Activated naive CD8-positive, alpha-beta T cell treated with anti-CD3 and anti-CD28 coated beads, Interleukin-2, amount 50 U/mL, for 24 hours (primary cell): ENCODE data around the gene SOD1.
A peak's percentile ranks its signal among the peaks of the same experiment; 100 is the strongest.

Source experiments
- ATAC-seq: fragments of 150-1000 bp; cut with Tn5 transposase; one replicate; pipeline ENCODE4 v1.10.0; 2021
- DNase-seq: peaks from one replicate; pipeline ENCODE4 v3.0.0; 2021
- H3K27ac Mint-ChIP-seq: one replicate; pipeline ENCODE4 v1.8.0; 2021; ENCODE audit warnings: mild to moderate bottlenecking, mixed read lengths
- H3K27me3 Mint-ChIP-seq: one replicate; pipeline ENCODE4 v1.8.0; 2021; ENCODE audit warnings: mixed read lengths
- H3K36me3 Mint-ChIP-seq: one replicate; pipeline ENCODE4 v1.8.0; 2021; ENCODE audit warnings: low read depth, mixed read lengths
- H3K4me1 Mint-ChIP-seq: one replicate; pipeline ENCODE4 v1.8.0; 2021; ENCODE audit warnings: mixed read lengths
- H3K4me3 Mint-ChIP-seq: one replicate; pipeline ENCODE4 v1.8.0; 2021; ENCODE audit warnings: mild to moderate bottlenecking, moderate library complexity, mixed read lengths
- H3K9me3 Mint-ChIP-seq: one replicate; pipeline ENCODE4 v1.8.0; 2021; ENCODE audit warnings: mixed read lengths

SOD1 gene

DNA sequence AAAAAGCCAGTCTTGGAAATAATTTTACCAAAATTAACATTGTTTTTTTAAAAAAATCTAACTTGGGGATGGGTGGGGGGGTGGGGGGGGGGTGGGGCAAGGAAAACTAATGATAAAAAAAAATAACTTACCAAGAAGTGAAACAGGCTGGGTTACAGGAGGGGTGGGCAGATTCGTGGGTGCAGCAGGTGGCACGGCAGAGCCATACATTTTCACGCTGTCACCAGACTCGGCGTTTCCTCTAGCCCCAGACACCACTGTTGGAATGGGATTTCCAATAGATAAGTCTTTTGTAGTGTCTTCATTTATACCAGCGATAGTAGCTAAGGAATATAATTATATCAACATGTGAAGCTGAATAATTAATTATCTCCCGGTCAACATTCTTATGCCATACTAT, 25.4 kb downstream of the SOD1 start:
- DNase-seq (no peak), ATAC-seq (no peak)
- H3K27ac Mint-ChIP-seq: no peak overlapping the region
- no peak overlapping the region for H3K4me3 Mint-ChIP-seq
- no peaks in the 10 kb centered on the region for H3K9me3 Mint-ChIP-seq
- no peaks in the 10 kb centered on the region for H3K4me1 Mint-ChIP-seq
- peaks cover 61% of the 10 kb centered on the region for H3K36me3 Mint-ChIP-seq
- H3K27me3 Mint-ChIP-seq: no peaks in the 10 kb centered on the region

- Mint-ChIP-seq H3K4me3 (no peak overlapping the region), H3K27ac (no peak overlapping the region), H3K36me3 (peaks cover 69% of the 10 kb centered on the region), H3K9me3 (no peaks in the 10 kb centered on the region), H3K4me1 (no peaks in the 10 kb centered on the region), H3K27me3 (no peaks in the 10 kb centered on the region)
- ATAC-seq: no peak
- DNase-seq: no peak
Measured at GRCh38 chr21:31686272-31686915, 26.9 kb downstream of the SOD1 start.

GRCh38 chr21:31687108-31687507, 27.6 kb downstream of the SOD1 start:
- Mint-ChIP-seq H3K27me3 (no peaks in the 10 kb centered on the region), H3K9me3 (no peaks in the 10 kb centered on the region), H3K36me3 (peaks cover 67% of the 10 kb centered on the region), H3K27ac (no peak overlapping the region), H3K4me3 (no peak overlapping the region), H3K4me1 (no peaks in the 10 kb centered on the region)
- ATAC-seq (no peak), DNase-seq (no peak)

GRCh38 chr21:31688603-31689368, 29.3 kb downstream of the SOD1 start:
- no peak overlapping the region for H3K27ac Mint-ChIP-seq

DNA sequence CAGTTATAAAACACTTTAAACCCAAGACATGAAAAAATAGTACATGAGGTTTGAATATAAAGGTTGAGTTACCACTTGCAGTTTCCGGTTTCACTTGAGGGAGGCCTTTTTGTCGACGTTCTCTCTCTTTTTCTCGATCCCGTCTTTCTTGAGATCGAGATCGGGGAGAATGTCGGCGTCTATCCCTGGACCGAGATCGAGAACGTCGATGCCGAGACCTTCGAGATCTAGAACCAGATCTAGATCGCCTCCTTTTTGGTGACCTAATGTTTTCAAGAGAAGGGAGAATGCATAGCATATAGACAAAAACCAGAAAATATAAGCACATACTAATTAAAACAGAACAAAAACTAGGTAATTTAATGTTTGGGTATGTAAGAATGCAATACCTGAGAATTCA, 33.7 kb downstream of the SOD1 start:
- Mint-ChIP-seq H3K4me3 (no peak overlapping the region), H3K4me1 (no peaks in the 10 kb centered on the region), H3K27ac (no peak overlapping the region), H3K9me3 (no peaks in the 10 kb centered on the region), H3K36me3 (peaks cover 58% of the 10 kb centered on the region), H3K27me3 (no peaks in the 10 kb centered on the region)
- DNase-seq (no peak), ATAC-seq (no peak)

More at GRCh38 chr21:31688603-31689368, 29.3 kb downstream of the SOD1 start:
- H3K4me3 Mint-ChIP-seq: no peak overlapping the region
- H3K36me3 Mint-ChIP-seq: peaks cover 64% of the 10 kb centered on the region
- no peaks in the 10 kb centered on the region for H3K27me3 Mint-ChIP-seq
- no peaks in the 10 kb centered on the region for H3K4me1 Mint-ChIP-seq
- H3K9me3 Mint-ChIP-seq: no peaks in the 10 kb centered on the region
- DNase-seq (no peak), ATAC-seq (no peak)

DNA sequence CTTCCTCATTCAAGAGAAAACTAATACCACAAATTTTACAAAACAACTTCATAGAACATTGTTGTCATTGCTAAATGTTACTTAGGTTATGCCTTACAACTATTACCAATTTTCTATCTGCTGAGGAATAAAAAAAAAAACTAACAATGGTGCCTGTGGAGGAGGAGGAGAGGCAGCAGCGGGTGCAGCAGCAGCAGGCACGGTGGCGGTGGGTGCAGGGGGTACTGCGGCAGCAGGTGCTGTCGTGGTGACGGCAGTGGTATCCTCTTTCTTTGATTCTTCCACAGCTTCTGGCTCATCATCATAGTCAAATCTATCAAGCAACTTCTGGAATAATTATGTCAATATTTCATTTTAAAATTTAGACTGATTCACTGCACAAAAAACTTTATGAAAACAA, 36.9 kb downstream of the SOD1 start:
- no peaks in the 10 kb centered on the region for H3K27me3 Mint-ChIP-seq
- H3K9me3 Mint-ChIP-seq: no peaks in the 10 kb centered on the region

GRCh38 chr21:31698461-31698860, 39.0 kb downstream of the SOD1 start:
- H3K4me1 Mint-ChIP-seq: peaks cover 3% of the 10 kb centered on the region
- no peak for DNase-seq
- no peak overlapping the region for H3K27ac Mint-ChIP-seq
- no peak overlapping the region for H3K4me3 Mint-ChIP-seq
- H3K27me3 Mint-ChIP-seq: no peaks in the 10 kb centered on the region
- no peak for ATAC-seq
- no peaks in the 10 kb centered on the region for H3K9me3 Mint-ChIP-seq
- H3K36me3 Mint-ChIP-seq: peaks cover 64% of the 10 kb centered on the region

More for the DNA sequence above, 36.9 kb downstream of the SOD1 start:
- H3K4me1 Mint-ChIP-seq: peaks cover 3% of the 10 kb centered on the region
- no peak overlapping the region for H3K4me3 Mint-ChIP-seq
- ATAC-seq: no peak
- H3K36me3 Mint-ChIP-seq: peaks cover 63% of the 10 kb centered on the region
- DNase-seq: no peak
- no peak overlapping the region for H3K27ac Mint-ChIP-seq

DNA sequence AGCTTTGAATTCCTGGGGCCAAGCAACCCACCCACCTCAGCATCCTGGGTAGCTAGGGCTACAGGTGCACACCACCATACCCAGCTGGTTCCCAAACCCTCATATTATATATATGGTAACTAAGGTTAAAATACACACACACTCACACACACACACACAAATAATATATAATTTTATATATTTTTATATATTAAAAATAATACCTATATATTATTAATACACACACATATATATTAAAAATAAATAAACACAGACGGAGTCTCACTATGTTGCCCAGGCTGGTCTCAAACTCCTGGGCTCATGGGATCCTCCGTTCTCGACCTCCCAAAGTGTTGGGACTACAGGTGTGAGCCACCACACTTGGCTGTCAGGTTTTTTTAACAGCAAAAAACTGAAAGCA, 40.5 kb downstream of the SOD1 start:
- no peaks in the 10 kb centered on the region for H3K27me3 Mint-ChIP-seq
- peaks cover 57% of the 10 kb centered on the region for H3K36me3 Mint-ChIP-seq
- no peaks in the 10 kb centered on the region for H3K9me3 Mint-ChIP-seq
- ATAC-seq (no peak), DNase-seq (no peak)
- no peak overlapping the region for H3K27ac Mint-ChIP-seq
- peaks cover 6% of the 10 kb centered on the region for H3K4me1 Mint-ChIP-seq
- H3K4me3 Mint-ChIP-seq: no peak overlapping the region

GRCh38 chr21:31706562-31706961, 47.1 kb downstream of the SOD1 start:
- peaks cover 52% of the 10 kb centered on the region for H3K4me1 Mint-ChIP-seq
- H3K36me3 Mint-ChIP-seq: peaks cover 23% of the 10 kb centered on the region
- ATAC-seq (no peak), DNase-seq (no peak)
- peak overlapping the region; percentile 40 for H3K27ac Mint-ChIP-seq
- no peaks in the 10 kb centered on the region for H3K27me3 Mint-ChIP-seq
- H3K9me3 Mint-ChIP-seq: no peaks in the 10 kb centered on the region
- no peak overlapping the region for H3K4me3 Mint-ChIP-seq

- H3K4me3 Mint-ChIP-seq: no peak overlapping the region
- no peak for ATAC-seq
- no peak for DNase-seq
- peaks cover 15% of the 10 kb centered on the region for H3K36me3 Mint-ChIP-seq
- no peaks in the 10 kb centered on the region for H3K27me3 Mint-ChIP-seq
- no peaks in the 10 kb centered on the region for H3K9me3 Mint-ChIP-seq
- peaks cover 59% of the 10 kb centered on the region for H3K4me1 Mint-ChIP-seq
- H3K27ac Mint-ChIP-seq: no peak overlapping the region
Measured at GRCh38 chr21:31707499-31707898, 48.0 kb downstream of the SOD1 start.

DNA sequence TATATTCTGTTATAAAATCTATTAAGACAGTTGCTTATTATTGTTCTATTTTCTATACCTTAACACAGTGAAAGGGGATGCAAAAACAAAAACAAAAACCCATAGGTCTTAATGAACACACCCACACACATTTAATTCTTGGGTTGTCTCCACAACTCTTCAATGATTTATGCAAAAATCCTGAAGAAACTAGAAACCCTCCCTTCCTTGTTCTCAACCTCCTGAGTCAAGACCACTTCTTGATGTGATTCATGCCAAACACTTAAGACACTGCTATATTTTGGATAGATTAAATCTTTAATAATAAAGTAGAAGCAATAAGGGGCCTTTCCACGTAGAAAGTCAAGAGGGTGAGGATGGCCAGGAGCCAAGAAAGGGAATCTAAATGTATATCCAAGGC, 49.0 kb downstream of the SOD1 start:
- Mint-ChIP-seq H3K36me3 (peaks cover 10% of the 10 kb centered on the region), H3K27ac (peak overlapping the region; percentile 39), H3K4me3 (no peak overlapping the region), H3K27me3 (no peaks in the 10 kb centered on the region), H3K4me1 (peaks cover 68% of the 10 kb centered on the region), H3K9me3 (no peaks in the 10 kb centered on the region)
- DNase-seq: no peak
- ATAC-seq: no peak

GRCh38 chr21:31710586-31710985, 51.1 kb downstream of the SOD1 start:
- Mint-ChIP-seq H3K36me3 (peaks cover 6% of the 10 kb centered on the region), H3K4me1 (peaks cover 85% of the 10 kb centered on the region), H3K9me3 (no peaks in the 10 kb centered on the region), H3K27me3 (no peaks in the 10 kb centered on the region), H3K27ac (no peak overlapping the region), H3K4me3 (no peak overlapping the region)
- DNase-seq (no peak), ATAC-seq (no peak)

DNA sequence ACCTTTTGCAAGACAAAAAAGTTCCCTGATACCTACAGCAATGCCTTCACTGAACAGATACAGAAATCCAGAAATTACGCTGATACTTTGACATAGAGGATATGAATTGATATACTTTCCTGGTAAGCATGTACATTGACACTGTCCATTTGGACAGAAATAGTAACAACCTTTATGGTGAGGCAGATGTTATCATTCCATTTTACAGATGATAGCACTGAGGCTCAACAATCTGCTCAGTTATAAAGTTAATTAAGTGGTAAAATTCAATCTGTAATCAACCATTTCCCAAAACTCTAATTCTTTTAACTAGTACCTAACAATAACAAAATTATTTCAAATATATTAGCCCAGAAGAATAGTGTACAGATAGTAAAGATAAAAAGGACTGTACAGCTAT, 51.8 kb downstream of the SOD1 start:
- peaks cover 90% of the 10 kb centered on the region for H3K4me1 Mint-ChIP-seq
- ATAC-seq (no peak), DNase-seq (no peak)
- no peaks in the 10 kb centered on the region for H3K27me3 Mint-ChIP-seq
- no peak overlapping the region for H3K4me3 Mint-ChIP-seq
- no peaks in the 10 kb centered on the region for H3K9me3 Mint-ChIP-seq
- H3K36me3 Mint-ChIP-seq: peaks cover 6% of the 10 kb centered on the region
- no peak overlapping the region for H3K27ac Mint-ChIP-seq

GRCh38 chr21:31711745-31712285, 52.3 kb downstream of the SOD1 start:
- H3K36me3 Mint-ChIP-seq: peaks cover 6% of the 10 kb centered on the region
- H3K4me3 Mint-ChIP-seq: no peak overlapping the region
- H3K27ac Mint-ChIP-seq: no peak overlapping the region
- H3K4me1 Mint-ChIP-seq: peaks cover 90% of the 10 kb centered on the region
- ATAC-seq (no peak), DNase-seq (no peak)
- no peaks in the 10 kb centered on the region for H3K27me3 Mint-ChIP-seq
- H3K9me3 Mint-ChIP-seq: no peaks in the 10 kb centered on the region

GRCh38 chr21:31713115-31713514, 53.6 kb downstream of the SOD1 start:
- Mint-ChIP-seq H3K4me1 (peaks cover 85% of the 10 kb centered on the region), H3K27ac (no peak overlapping the region), H3K9me3 (no peaks in the 10 kb centered on the region), H3K4me3 (no peak overlapping the region), H3K36me3 (peaks cover 3% of the 10 kb centered on the region), H3K27me3 (no peaks in the 10 kb centered on the region)
- DNase-seq (no peak), ATAC-seq (no peak)
